ENCODE measurements around the gene DNM3. TPM values are rescaled to one million over a fixed set of nuclear protein-coding genes. Genes with fewer than 3 reads are reported as not detected.
A peak's percentile ranks its signal among the peaks of the same experiment; 100 is the strongest.

Gene DNM3
- total RNA-seq (2022) = 0.11 TPM in 1 of 2 replicates, not detected in the other
- Bru-seq, nascent RNA = percentile 14 among the genes with signal in this experiment
- percentile 15 among the genes with signal in this experiment for BruChase-seq, experiment 1, labeled RNA remaining after a 2-hour chase
- percentile 13 among the genes with signal in this experiment for BruChase-seq, experiment 2, labeled RNA remaining after a 6-hour chase
- long read RNA-seq = 0 reads

- H3K36me3 Mint-ChIP-seq (ENCODE audit: insufficient read depth, unreplicated experiment) = no peaks in the 10 kb centered on the region
- Histone ChIP-seq H3K27me3 (replicated peaks; ENCODE audit: control insufficient read depth, insufficient read depth, low read length) (peaks cover 3% of the 10 kb centered on the region), H3K4me3 (ENCODE audit: low read depth, low read length) (peak within 1 kb of the TSS; percentile 58), H3K4me1 (no peaks in the 10 kb centered on the region; the same call in 1 of the 2 replicates), H3K9me3 (peaks cover 6% of the 10 kb centered on the region), H3K36me3 (ENCODE audit: control insufficient read depth, insufficient read depth, low read length) (no peaks in the 10 kb centered on the region)
- TF ChIP-seq CTCF (IDR thresholded peaks at IDR 0.05; ENCODE audit: insufficient read depth in 1 of 2, low read depth in 1 of 2, low read length in 1 of 2, severe bottlenecking in 1 of 2, unreplicated experiment in 1 of 2) = no peak
- H3K4me1 Mint-ChIP-seq (ENCODE audit: low read depth, unreplicated experiment) = peaks cover 13% of the 10 kb centered on the region
- POLR2A ChIA-PET = no interaction called here
- peak within 1 kb of the TSS; percentile 82 for H3K4me3 Mint-ChIP-seq (ENCODE audit: unreplicated experiment)
- peak; percentile 50 to 77 for DNase-seq
- BruUV-seq (replicated peaks) = no TSS peak
- peaks cover 30% of the 10 kb centered on the region for H3K27me3 Mint-ChIP-seq (ENCODE audit: insufficient read depth, unreplicated experiment)
- CTCF ChIA-PET = interaction anchor here (0.6 to 1.1 kb wide), 2 partner anchors 245 to 564 kb away, joined by 3 read pairs; no protein-coding TSS in a partner anchor
- H3K27ac Mint-ChIP-seq (ENCODE audit: unreplicated experiment) = no peak within 1 kb of the TSS
- intact Hi-C loops (cut with micrococcal nuclease; ENCODE audit: unreplicated experiment) = loop anchor here (5.0 kb wide), 1 partner anchor 691 kb away; the partner anchor contains the start of gene SUCO
- no peaks in the 10 kb centered on the region for H3K9me3 Mint-ChIP-seq (ENCODE audit: unreplicated experiment)
These were observed at the start of gene DNM3 for GRCh38 chr1:171841050-171841910. TSS of gene DNM3 (plus strand) at chr1:171841498. CDS start at chr1:171841657, 159 bp downstream.

- no peaks in the 10 kb centered on the region for H3K4me1 Mint-ChIP-seq (ENCODE audit: low read depth, unreplicated experiment)
- Histone ChIP-seq H3K27me3 (replicated peaks; ENCODE audit: control insufficient read depth, insufficient read depth, low read length) (no peaks in the 10 kb centered on the region), H3K4me3 (ENCODE audit: low read depth, low read length) (no peak overlapping the region), H3K36me3 (ENCODE audit: control insufficient read depth, insufficient read depth, low read length) (peaks cover 2% of the 10 kb centered on the region), H3K9me3 (no peaks in the 10 kb centered on the region), H3K4me1 (no peaks in the 10 kb centered on the region)
- no peaks in the 10 kb centered on the region for H3K9me3 Mint-ChIP-seq (ENCODE audit: unreplicated experiment)
- peaks cover 51% of the 10 kb centered on the region for H3K36me3 Mint-ChIP-seq (ENCODE audit: insufficient read depth, unreplicated experiment)
- BruUV-seq (replicated peaks) = no TSS peak
- H3K4me3 Mint-ChIP-seq (ENCODE audit: unreplicated experiment) = no peak overlapping the region
- no peak for TF ChIP-seq CTCF (IDR thresholded peaks at IDR 0.05; ENCODE audit: insufficient read depth in 1 of 2, low read depth in 1 of 2, low read length in 1 of 2, severe bottlenecking in 1 of 2, unreplicated experiment in 1 of 2)
- intact Hi-C loops (cut with micrococcal nuclease; ENCODE audit: unreplicated experiment) = no loop called here
- POLR2A ChIA-PET = no interaction called here
- no peak overlapping the region for H3K27ac Mint-ChIP-seq (ENCODE audit: unreplicated experiment)
- no peaks in the 10 kb centered on the region for H3K27me3 Mint-ChIP-seq (ENCODE audit: insufficient read depth, unreplicated experiment)
- CTCF ChIA-PET = no interaction called here
- no peak for DNase-seq
These were observed 48.5 kb upstream of the DNM3 start for GRCh38 chr1:171792656-171793369.

GRCh38 chr1:171793636-171794035 lies 47.7 kb upstream of the DNM3 start:
- H3K36me3 Mint-ChIP-seq (ENCODE audit: insufficient read depth, unreplicated experiment) = peaks cover 43% of the 10 kb centered on the region
- BruUV-seq (replicated peaks) = no TSS peak
- no peaks in the 10 kb centered on the region for H3K27me3 ChIP-seq (replicated peaks; ENCODE audit: control insufficient read depth, insufficient read depth, low read length)
- H3K27ac Mint-ChIP-seq (ENCODE audit: unreplicated experiment) = no peak overlapping the region
- TF ChIP-seq CTCF (IDR thresholded peaks at IDR 0.05; ENCODE audit: insufficient read depth in 1 of 2, low read depth in 1 of 2, low read length in 1 of 2, severe bottlenecking in 1 of 2, unreplicated experiment in 1 of 2) = no peak
- no peak overlapping the region for H3K4me3 ChIP-seq (ENCODE audit: low read depth, low read length)
- no peaks in the 10 kb centered on the region for H3K9me3 Mint-ChIP-seq (ENCODE audit: unreplicated experiment)
- no peaks in the 10 kb centered on the region for H3K9me3 ChIP-seq
- no peaks in the 10 kb centered on the region for H3K4me1 ChIP-seq
- H3K4me1 Mint-ChIP-seq (ENCODE audit: low read depth, unreplicated experiment) = no peaks in the 10 kb centered on the region
- POLR2A ChIA-PET = no interaction called here
- CTCF ChIA-PET = no interaction called here
- H3K4me3 Mint-ChIP-seq (ENCODE audit: unreplicated experiment) = no peak overlapping the region
- DNase-seq = no peak
- peaks cover 2% of the 10 kb centered on the region for H3K36me3 ChIP-seq (ENCODE audit: control insufficient read depth, insufficient read depth, low read length)
- intact Hi-C loops (cut with micrococcal nuclease; ENCODE audit: unreplicated experiment) = no loop called here
- no peaks in the 10 kb centered on the region for H3K27me3 Mint-ChIP-seq (ENCODE audit: insufficient read depth, unreplicated experiment)

All from Caco-2 (cell line).